BJ (cell line): ENCODE results near the gene CDC14B. TPM values are rescaled to one million over a fixed set of nuclear protein-coding genes. Genes with fewer than 3 reads are reported as not detected.
"Not testable (repeated sequence)": the region's sequence is repeated elsewhere in the genome, so short reads cannot be mapped to it uniquely, and the experiment has no call there.

Experiments
- CTCF ChIA-PET: fragments of 350-600 bp; formaldehyde crosslinking; extraction: SDS; loops from one replicate; lab custom pipeline; 2021; ENCODE audit warnings: antibody characterized with exemption, inconsistent platforms; lab: Yijun Ruan, JAX
- POLR2A ChIA-PET: fragments of 300-600 bp; sonication (Branson Sonifier 250); formaldehyde crosslinking; extraction: SDS; loops from one replicate; lab custom pipeline; 2021; ENCODE audit warnings: antibody characterized with exemption; lab: Charles Lee
- DNase-seq: peaks from one replicate; pipeline ENCODE4 v3.0.0-alpha.2; 2011; ENCODE audit warnings: low read depth
- H3K27me3 ChIP-seq: 2 replicates; pipeline ENCODE4 v1.6.0; 2011; ENCODE audit warnings: low read length; ENCODE audit not compliant: control insufficient read depth, insufficient read depth
- H3K36me3 ChIP-seq: 2 replicates; pipeline ENCODE4 v1.5.1; 2011; ENCODE audit warnings: low read length; ENCODE audit not compliant: control insufficient read depth, insufficient read depth
- H3K4me3 ChIP-seq: 2 replicates; pipeline ENCODE4 v1.5.1; 2011; ENCODE audit warnings: low read depth, mild to moderate bottlenecking, control low read depth, low read length
- polyA plus RNA-seq: library from polyadenylated mRNA; depleted of rRNA; stranded (reverse); fragments of >200 nt; gene quantifications from 2 replicates; pipeline ENCODE4 v1.2.3, GENCODE V29; 2011
- TF ChIP-seq, protein P1 (sequence below): IDR thresholded peaks from 2 replicates; pipeline ENCODE4 v1.5.1; 2011; ENCODE audit warnings: low read depth, mild to moderate bottlenecking, control low read depth, inconsistent platforms, low read length, moderate library complexity; ENCODE audit not compliant: insufficient read depth

Gene CDC14B
- polyA plus RNA-seq, 1 experiment = 12.1 TPM

DNA sequence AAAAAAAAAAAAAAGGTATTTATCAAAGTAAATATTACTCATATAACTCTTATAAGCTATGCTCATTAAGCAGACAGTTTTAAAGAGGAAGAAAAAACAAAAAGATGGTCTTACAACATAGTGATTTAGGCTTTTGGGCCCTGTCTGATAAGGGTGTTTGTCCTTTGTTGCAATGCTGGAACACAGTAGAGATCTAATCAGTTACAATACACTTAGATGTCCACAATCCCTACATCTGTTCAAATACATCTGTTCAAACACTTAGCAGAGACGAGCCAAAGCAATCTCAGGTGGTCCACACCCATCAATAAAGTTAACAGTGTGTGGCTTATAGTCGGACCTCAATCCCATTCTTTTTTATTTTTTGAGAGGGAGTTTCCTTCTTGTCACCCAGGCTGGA is 24.5 kb upstream of the CDC14B start:
- TF ChIP-seq, protein P1, sequence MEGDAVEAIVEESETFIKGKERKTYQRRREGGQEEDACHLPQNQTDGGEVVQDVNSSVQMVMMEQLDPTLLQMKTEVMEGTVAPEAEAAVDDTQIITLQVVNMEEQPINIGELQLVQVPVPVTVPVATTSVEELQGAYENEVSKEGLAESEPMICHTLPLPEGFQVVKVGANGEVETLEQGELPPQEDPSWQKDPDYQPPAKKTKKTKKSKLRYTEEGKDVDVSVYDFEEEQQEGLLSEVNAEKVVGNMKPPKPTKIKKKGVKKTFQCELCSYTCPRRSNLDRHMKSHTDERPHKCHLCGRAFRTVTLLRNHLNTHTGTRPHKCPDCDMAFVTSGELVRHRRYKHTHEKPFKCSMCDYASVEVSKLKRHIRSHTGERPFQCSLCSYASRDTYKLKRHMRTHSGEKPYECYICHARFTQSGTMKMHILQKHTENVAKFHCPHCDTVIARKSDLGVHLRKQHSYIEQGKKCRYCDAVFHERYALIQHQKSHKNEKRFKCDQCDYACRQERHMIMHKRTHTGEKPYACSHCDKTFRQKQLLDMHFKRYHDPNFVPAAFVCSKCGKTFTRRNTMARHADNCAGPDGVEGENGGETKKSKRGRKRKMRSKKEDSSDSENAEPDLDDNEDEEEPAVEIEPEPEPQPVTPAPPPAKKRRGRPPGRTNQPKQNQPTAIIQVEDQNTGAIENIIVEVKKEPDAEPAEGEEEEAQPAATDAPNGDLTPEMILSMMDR = no peak
- H3K4me3 ChIP-seq = no peak overlapping the region
- H3K27me3 ChIP-seq = no peaks in the 10 kb centered on the region
- DNase-seq = no peak
- CTCF ChIA-PET = no interaction called here
- no peaks in the 10 kb centered on the region for H3K36me3 ChIP-seq
- POLR2A ChIA-PET = no interaction called here

DNA sequence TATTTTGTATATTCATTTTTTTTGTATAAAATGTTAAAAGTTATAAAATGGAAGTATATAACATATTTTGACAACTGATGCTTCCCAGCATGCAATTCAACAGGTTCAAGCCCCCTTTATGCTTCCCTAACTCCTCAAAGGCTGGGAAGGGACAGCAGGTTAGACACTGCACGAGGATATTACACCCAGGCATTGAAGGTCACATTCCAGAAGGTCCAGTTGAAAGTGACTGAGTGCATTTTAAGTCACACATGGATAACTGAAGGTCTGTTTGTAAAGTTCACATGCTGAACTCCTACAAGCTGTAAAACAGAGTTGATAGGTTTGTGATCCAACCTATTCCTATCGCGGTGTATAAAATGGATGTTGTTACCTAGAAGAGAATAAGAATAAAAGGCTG is 21.9 kb upstream of the CDC14B start:
- TF ChIP-seq, protein P1 = no peak
- DNase-seq = no peak
- Histone ChIP-seq H3K4me3 (no peak overlapping the region), H3K27me3 (no peaks in the 10 kb centered on the region), H3K36me3 (no peaks in the 10 kb centered on the region)
- POLR2A ChIA-PET = no interaction called here
- CTCF ChIA-PET = interaction anchor here (1.3 kb wide), 1 partner anchor 11 kb away, joined by 4 read pairs; no protein-coding TSS in a partner anchor

DNA sequence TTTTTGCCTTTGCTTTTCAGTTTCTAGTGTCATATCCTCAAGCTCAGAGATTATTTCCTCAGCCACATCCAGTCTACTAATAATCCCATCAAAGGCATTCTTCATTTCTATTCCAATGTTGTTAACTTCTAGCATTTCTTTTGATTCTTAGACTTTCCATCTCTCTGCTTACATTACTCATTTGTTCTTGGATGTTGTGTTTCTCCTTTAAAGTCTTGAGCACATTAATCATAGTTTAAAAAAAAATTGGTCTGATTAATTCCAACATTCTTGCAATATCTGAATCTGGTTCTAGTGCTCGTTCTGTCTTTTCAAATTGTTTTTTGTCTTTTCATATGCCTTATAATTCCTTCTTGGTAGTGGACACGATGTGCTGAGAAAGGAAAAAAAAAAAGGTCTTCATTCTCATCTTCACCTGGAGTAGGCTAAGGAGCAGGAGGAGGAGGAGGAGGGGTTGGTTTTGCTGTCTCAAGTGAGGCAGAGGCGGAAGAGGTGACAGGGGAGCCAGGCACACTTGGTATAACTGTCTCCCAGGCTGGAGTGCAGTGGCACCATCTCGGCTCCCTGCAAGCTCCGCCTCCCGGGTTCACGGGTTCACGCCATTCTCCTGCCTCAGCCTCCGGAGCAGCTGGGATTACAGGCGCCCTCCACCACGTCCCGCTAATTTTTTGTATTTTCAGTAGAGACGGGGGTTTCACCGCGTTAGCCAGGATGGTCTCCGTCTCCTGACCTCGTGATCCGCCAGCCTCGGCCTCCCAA is 19.1 kb upstream of the CDC14B start:
- TF ChIP-seq, protein P1 = no peak
- DNase-seq = no peak
- no peak overlapping the region for H3K4me3 ChIP-seq
- no peaks in the 10 kb centered on the region for H3K36me3 ChIP-seq
- POLR2A ChIA-PET = no interaction called here
- CTCF ChIA-PET = interaction anchor here (0.7 kb wide), 1 partner anchor 169 kb away, joined by 3 read pairs; no protein-coding TSS in a partner anchor
- no peaks in the 10 kb centered on the region for H3K27me3 ChIP-seq

DNA sequence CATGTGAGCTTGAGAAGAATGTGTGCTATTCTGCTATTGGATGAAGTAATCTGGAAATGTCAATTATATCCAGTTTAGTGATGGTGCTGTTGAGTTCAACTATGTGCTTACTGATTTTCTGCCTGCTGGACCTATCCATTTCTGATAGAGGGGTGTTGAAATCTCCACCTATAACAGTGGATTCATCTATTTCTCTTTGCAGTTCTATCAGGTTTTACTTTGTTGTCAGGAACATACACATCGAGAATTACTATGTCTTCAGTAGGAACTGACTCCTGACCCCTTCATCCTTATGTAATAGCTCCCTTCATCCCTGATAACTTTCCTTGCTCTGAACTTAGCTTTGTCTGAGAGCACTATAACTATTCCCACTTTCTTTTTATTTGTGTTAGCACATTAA is 16.7 kb upstream of the CDC14B start:
- ChIA-PET CTCF (interaction anchor here (0.6 to 1.5 kb wide), 3 partner anchors 30 to 1372 kb away, joined by 3 to 4 read pairs (median 4); no protein-coding TSS in a partner anchor), POLR2A (no interaction called here)
- no peak overlapping the region for H3K4me3 ChIP-seq
- TF ChIP-seq, protein P1 = no peak
- no peaks in the 10 kb centered on the region for H3K36me3 ChIP-seq
- no peak for DNase-seq
- H3K27me3 ChIP-seq = no peaks in the 10 kb centered on the region

DNA sequence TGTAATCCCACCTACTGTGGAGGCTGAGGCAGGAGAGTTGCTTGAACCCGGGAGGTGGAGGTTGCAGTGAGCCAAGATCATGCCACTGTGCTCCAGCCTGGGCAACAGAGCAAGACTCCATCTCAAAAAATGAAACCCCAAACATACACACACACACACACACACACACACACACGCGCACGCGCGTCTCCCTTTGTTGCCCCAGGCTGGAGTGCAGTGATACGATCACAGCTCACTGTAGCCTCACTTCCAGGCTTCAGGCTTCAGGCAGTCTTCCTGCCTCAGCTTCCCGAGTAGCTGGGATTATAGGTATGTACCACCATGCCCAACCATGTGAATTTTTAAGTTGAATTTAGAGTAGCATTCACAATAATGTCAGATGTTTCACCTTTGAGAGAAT is 13.9 kb upstream of the CDC14B start:
- DNase-seq, POLR2A ChIA-PET, H3K4me3 ChIP-seq, H3K36me3 ChIP-seq, H3K27me3 ChIP-seq: not testable (repeated sequence)
- CTCF ChIA-PET = interaction anchor here (0.7 kb wide), 1 partner anchor 50 kb away, joined by 3 read pairs; no protein-coding TSS in a partner anchor
